K562 (cell line): Measurements from ENCODE around the gene SCLT1. TPM values are rescaled to one million over a fixed set of nuclear protein-coding genes. Genes with fewer than 3 reads are reported as not detected.
A peak's percentile ranks its signal among the peaks of the same experiment; 100 is the strongest.

Source experiments
- ATAC-seq: fragments of 200-7000 bp; cut with Tn5 transposase; 3 replicates; pipeline ENCODE4 v1.9.1; 2020; ENCODE audit warnings: moderate library complexity
- BruUV-seq: library from RNA; stranded (reverse); fragments of 400-500 nt; replicated peaks from 2 replicates; lab custom pipeline; 2021; lab: Mats Ljungman, UMichigan
- CTCF ChIA-PET: fragments of 300-600 bp; formaldehyde crosslinking; extraction: SDS; loops from one replicate; lab custom pipeline; 2021; ENCODE audit warnings: low intra/inter-chr PET ratio; lab: Yijun Ruan, JAX
- POLR2A ChIA-PET: fragments of 300-600, 350-650 bp; sonication (Branson Sonifier 250); formaldehyde crosslinking; extraction: SDS; loops from one replicate; lab custom pipeline; 2021; ENCODE audit warnings: antibody characterized with exemption, inconsistent platforms; lab: Yijun Ruan, JAX
- DNase-seq, 4 experiments: peaks; one replicate each; pipeline versions ENCODE4 v3.0.0 to v3.0.0-alpha.2; 2011 to 2018; ENCODE audit warnings: low spot score in 3 of 4, mixed read lengths in 3 of 4; ENCODE audit errors: extremely low read depth in 1 of 4
- FAIRE-seq: peaks from 2 replicates; lab custom pipeline; 2011; peaks lifted over from hg19 to GRCh38; lab: Jason Lieb, UNC
- H2AFZ ChIP-seq: 2 replicates; pipeline ENCODE4 v1.6.0; 2011; ENCODE audit warnings: low read depth, low read length, control low read depth, inconsistent platforms
- H3K27ac ChIP-seq: fragments of 200-600 bp; 3 replicates; pipeline ENCODE4 v1.8.0; 2011; ENCODE audit warnings: low read depth, mild to moderate bottlenecking, control low read depth, inconsistent platforms, low read length, moderate library complexity, mixed read lengths; ENCODE audit errors: extremely low read depth
- H3K27me3 ChIP-seq, 2 experiments: fragments of 300-600 bp in 1 of 2; 2 replicates in 1 of 2; 3 replicates in 1 of 2; pipeline versions ENCODE4 v1.6.0 to v1.8.0; 2011; ENCODE audit warnings: inconsistent platforms in 2 of 2, low read length in 2 of 2, mild to moderate bottlenecking in 1 of 2, mixed read lengths in 1 of 2, moderate library complexity in 1 of 2; ENCODE audit not compliant: control insufficient read depth in 2 of 2, insufficient read depth in 2 of 2
- H3K36me3 ChIP-seq: fragments of 300-600 bp; 3 replicates; pipeline ENCODE4 v1.8.0; 2011; ENCODE audit warnings: mild to moderate bottlenecking, low read length, inconsistent platforms; ENCODE audit not compliant: control insufficient read depth, insufficient read depth
- H3K4me1 ChIP-seq, 2 experiments: fragments of 200-600 bp in 1 of 2; replicated peaks in 1 of 2; 2 replicates in 1 of 2; 3 replicates in 1 of 2; pipeline versions ENCODE4 v1.5.1 to v1.8.0; 2011; ENCODE audit warnings: inconsistent platforms in 2 of 2, low read length in 2 of 2, mild to moderate bottlenecking in 1 of 2, mixed read lengths in 1 of 2, moderate library complexity in 1 of 2; ENCODE audit not compliant: control insufficient read depth in 2 of 2, insufficient read depth in 2 of 2
- H3K4me2 ChIP-seq: 2 replicates; pipeline ENCODE4 v1.6.1; 2011; ENCODE audit warnings: low read length, control low read depth, inconsistent platforms, mixed read lengths; ENCODE audit not compliant: insufficient read depth
- H3K4me3 ChIP-seq: fragments of 200-600 bp; sonication (generic), shearing (Covaris generic); 2 replicates; pipeline ENCODE4 v1.5.1; 2016; ENCODE audit warnings: control low read depth, inconsistent platforms
- H3K79me2 ChIP-seq: fragments of 200-600 bp; 3 replicates; pipeline ENCODE4 v1.8.0; 2011; ENCODE audit warnings: low read length, inconsistent platforms; ENCODE audit not compliant: control insufficient read depth, insufficient read depth
- H3K9ac ChIP-seq, 2 experiments: 2 replicates each; pipeline versions ENCODE4 v1.6.0 to v1.6.1; 2011; ENCODE audit warnings: low read depth in 2 of 2, low read length in 2 of 2, control low read depth in 1 of 2, inconsistent platforms in 1 of 2, mild to moderate bottlenecking in 1 of 2, mixed read lengths in 1 of 2; ENCODE audit not compliant: insufficient read depth in 1 of 2
- H3K9me1 ChIP-seq: one replicate; pipeline ENCODE4 v1.6.0; 2011; ENCODE audit warnings: inconsistent platforms, mild to moderate bottlenecking, low read length, moderate library complexity; ENCODE audit not compliant: control insufficient read depth, insufficient read depth
- H3K9me3 ChIP-seq: replicated peaks from 2 replicates; pipeline ENCODE4 v1.5.1; 2011; ENCODE audit warnings: low read depth, low read length, inconsistent platforms; ENCODE audit not compliant: control insufficient read depth, insufficient read depth
- H4K20me1 ChIP-seq: replicated peaks from 2 replicates; pipeline ENCODE4 v1.6.1; 2011; ENCODE audit warnings: low read length, inconsistent platforms, mixed read lengths; ENCODE audit not compliant: control insufficient read depth, insufficient read depth
- EP300 ChIP-seq: IDR thresholded peaks from 2 replicates; pipeline ENCODE4 v1.6.1; 2012; ENCODE audit warnings: low read length, improper control_type of control experiment
- GABPA ChIP-seq: fragments of 200-800 bp; sonication (Bioruptor generic); conservative IDR thresholded peaks from 2 replicates; pipeline ENCODE4 v1.6.1; 2016; ENCODE audit warnings: low read depth, missing genetic modification characterization, missing compliant biosample characterization
- MXI1 ChIP-seq: IDR thresholded peaks from 2 replicates; pipeline ENCODE4 v1.6.1; 2011; ENCODE audit warnings: low read depth, mild to moderate bottlenecking, improper control_type of control experiment, low read length
- NCOA4 ChIP-seq: fragments of 450-650 bp; IDR thresholded peaks from 2 replicates; pipeline ENCODE4 v1.6.1; 2018; ENCODE audit warnings: mild to moderate bottlenecking; ENCODE audit not compliant: partially characterized antibody
- NR2C1 ChIP-seq, 2 experiments: fragments of 450-650 bp; IDR thresholded peaks; 2 replicates each; pipeline ENCODE4 v1.6.1; 2017; ENCODE audit warnings: mild to moderate bottlenecking in 2 of 2, antibody characterized with exemption in 1 of 2, inconsistent platforms in 1 of 2, missing compliant biosample characterization in 1 of 2, missing genetic modification characterization in 1 of 2
- POU5F1 ChIP-seq: fragments of 150-350 bp; IDR thresholded peaks from 2 replicates; pipeline ENCODE4 v1.6.1; 2014; ENCODE audit warnings: borderline replicate concordance, low read length, low read depth, mild to moderate bottlenecking; ENCODE audit not compliant: partially characterized antibody
- RFX5 ChIP-seq: IDR thresholded peaks from 2 replicates; pipeline ENCODE4 v1.6.1; 2011; ENCODE audit warnings: low read depth, mild to moderate bottlenecking, improper control_type of control experiment, low read length
- SRF ChIP-seq, 2 experiments: fragments of 250-450, 450-650 bp in 1 of 2; sonication (Bioruptor Pico) in 1 of 2; sonication (generic) in 1 of 2; formaldehyde crosslinking; IDR thresholded peaks; 2 replicates each; pipeline versions ENCODE4 v1.5.0 to v1.5.1; 2020 to 2022; ENCODE audit warnings: mild to moderate bottlenecking in 1 of 2, missing genetic modification reagents in 1 of 2
- ZNF384 ChIP-seq: IDR thresholded peaks from 2 replicates; pipeline ENCODE4 v1.6.1; 2012; ENCODE audit warnings: low read depth, low read length, improper control_type of control experiment
- ZNF766 ChIP-seq: fragments of 200-800 bp; sonication (Bioruptor generic); conservative IDR thresholded peaks from 2 replicates; pipeline ENCODE4 v1.6.1; 2016; ENCODE audit warnings: missing genetic modification characterization, missing compliant biosample characterization
- in situ Hi-C: fragments of 300-500 bp; cut with MboI; formaldehyde crosslinking; loops from 4 replicates; pipeline ENCODE4 v1.15.0; 2018; ENCODE audit warnings: inconsistent platforms, mixed read lengths
- intact Hi-C: fragments of 100-400 bp; cut with micrococcal nuclease; formaldehyde crosslinking; loops from 2 replicates; pipeline ENCODE4 v1.14.2; 2022
- polyA plus RNA-seq, 8 experiments: library from polyadenylated mRNA; depleted of rRNA in 4 of 8; stranded (reverse) in 5 of 8; unstranded in 3 of 8; fragments of >200 nt; fragmentation: Nextera tagmentation in 2 of 8; fragmentation: Illumina TruSeq in 1 of 8; extraction: Ambion mirVana in 2 of 8; extraction: Trizol in 1 of 8; gene quantifications; 2 replicates each; pipeline versions ENCODE4 v1.2.1 to v1.2.3, GENCODE V29; 2011 to 2014; ENCODE audit warnings: inconsistent platforms in 1 of 8, missing spikeins in 1 of 8
- total RNA-seq, 7 experiments: library from RNA; depleted of rRNA in 6 of 7; stranded (reverse); fragments of >200 nt in 6 of 7; fragmentation: Illumina TruSeq in 2 of 7; extraction: Trizol in 2 of 7; gene quantifications; 2 replicates each; pipeline versions ENCODE4 v1.2.1 to v1.2.3, GENCODE V29; 2011 to 2021; ENCODE audit warnings: low replicate concordance in 1 of 7
- TF ChIP-seq, protein P1 (sequence below): fragments of 450-650 bp; conservative IDR thresholded peaks from 2 replicates; pipeline ENCODE4 v1.6.1; 2016; ENCODE audit warnings: missing genetic modification characterization, low read depth, mild to moderate bottlenecking, missing compliant biosample characterization, moderate library complexity
- TF ChIP-seq, protein P2 (sequence below), 2 experiments: fragments of 450-650 bp; formaldehyde crosslinking in 1 of 2; IDR thresholded peaks; 2 replicates each; pipeline versions ENCODE4 v1.4.0 to v1.6.1; 2014 to 2020; ENCODE audit warnings: mild to moderate bottlenecking in 2 of 2, borderline replicate concordance in 1 of 2, low read depth in 1 of 2

Gene SCLT1
- total and polyA plus RNA-seq, 9 of the 15 experiments (the other 6 are each of a cell fraction or from before 2014, with no cell fraction given): 8.0 to 31.9 (median 24.2) TPM

DNA sequence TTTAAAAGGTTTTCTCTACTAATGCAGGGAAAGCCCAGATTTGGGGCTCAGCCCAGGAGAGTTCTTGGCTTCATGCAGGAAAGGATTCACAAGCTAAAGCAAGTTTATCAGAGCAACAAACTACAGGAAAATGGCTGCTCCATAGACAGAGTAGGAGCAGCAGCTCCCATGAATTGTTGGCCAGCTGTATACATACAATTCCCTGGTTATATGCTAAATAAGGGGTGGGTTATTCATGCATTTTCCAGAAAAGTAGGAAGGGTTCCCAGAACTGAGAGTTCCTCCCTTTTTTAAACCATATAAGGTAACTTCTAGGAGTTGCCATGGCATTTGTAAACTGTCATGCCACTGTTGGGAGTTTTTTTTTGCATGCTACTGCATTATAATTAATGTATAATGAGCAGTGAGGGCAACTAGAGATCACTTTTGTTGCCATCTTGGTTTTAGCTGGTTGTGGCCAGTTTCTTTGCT lies 5.2 kb upstream of the SCLT1 start:
- Histone ChIP-seq H3K27me3 (no peaks in the 10 kb centered on the region), H3K79me2 (peaks cover 63% of the 10 kb centered on the region), H3K9ac (no peak overlapping the region), H3K4me2 (no peak overlapping the region), H3K9me1 (no peaks in the 10 kb centered on the region), H3K4me3 (no peak overlapping the region), H2AFZ (peak overlapping the region; percentile 2; the same call in 1 of the 2 replicates), H4K20me1 (no peaks in the 10 kb centered on the region), H3K36me3 (peaks cover 8% of the 10 kb centered on the region; the same call in 1 of the 3 replicates), H3K4me1 (peaks cover 0 to 7% of the 10 kb centered on the region in 2 experiments; a peak in 2 of 5 replicates), H3K27ac (peak overlapping the region; percentile 38; the same call in 2 of the 3 replicates), H3K9me3 (no peaks in the 10 kb centered on the region)
- intact Hi-C loops (loop anchor here (5.0 to 10.0 kb wide), 4 partner anchors 224 to 811 kb away; partner anchors contain the start of gene PGRMC2), in situ Hi-C loops (no loop called here)
- peak; percentile 2; the same call in 1 of the 3 replicates for ATAC-seq
- ChIA-PET CTCF (no interaction called here), POLR2A (interaction anchor here (0.5 to 0.8 kb wide), 2 partner anchors 286 to 800 kb away, joined by 3 to 4 read pairs; no protein-coding TSS in a partner anchor)
- peak in 2 of 4 experiments; percentile 25 to 53 for DNase-seq
- no TSS peak for BruUV-seq
- FAIRE-seq: peak; percentile 68
- no peak for TF ChIP-seq NR2C1 (IDR thresholded peaks at IDR 0.05)
- no peak for TF ChIP-seq NR2C1 (tag; IDR thresholded peaks at IDR 0.05)
- TF ChIP-seq ZNF384: peak; percentile 68
- no peak for TF ChIP-seq RFX5
- TF ChIP-seq MXI1: 0 out of 2 replicates have a peak, but pooled peaks have one; percentile 32
- TF ChIP-seq, protein P1, sequence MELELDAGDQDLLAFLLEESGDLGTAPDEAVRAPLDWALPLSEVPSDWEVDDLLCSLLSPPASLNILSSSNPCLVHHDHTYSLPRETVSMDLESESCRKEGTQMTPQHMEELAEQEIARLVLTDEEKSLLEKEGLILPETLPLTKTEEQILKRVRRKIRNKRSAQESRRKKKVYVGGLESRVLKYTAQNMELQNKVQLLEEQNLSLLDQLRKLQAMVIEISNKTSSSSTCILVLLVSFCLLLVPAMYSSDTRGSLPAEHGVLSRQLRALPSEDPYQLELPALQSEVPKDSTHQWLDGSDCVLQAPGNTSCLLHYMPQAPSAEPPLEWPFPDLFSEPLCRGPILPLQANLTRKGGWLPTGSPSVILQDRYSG: 0 out of 2 replicates have a peak, but pooled peaks have one; percentile 31
- TF ChIP-seq, protein P2, sequence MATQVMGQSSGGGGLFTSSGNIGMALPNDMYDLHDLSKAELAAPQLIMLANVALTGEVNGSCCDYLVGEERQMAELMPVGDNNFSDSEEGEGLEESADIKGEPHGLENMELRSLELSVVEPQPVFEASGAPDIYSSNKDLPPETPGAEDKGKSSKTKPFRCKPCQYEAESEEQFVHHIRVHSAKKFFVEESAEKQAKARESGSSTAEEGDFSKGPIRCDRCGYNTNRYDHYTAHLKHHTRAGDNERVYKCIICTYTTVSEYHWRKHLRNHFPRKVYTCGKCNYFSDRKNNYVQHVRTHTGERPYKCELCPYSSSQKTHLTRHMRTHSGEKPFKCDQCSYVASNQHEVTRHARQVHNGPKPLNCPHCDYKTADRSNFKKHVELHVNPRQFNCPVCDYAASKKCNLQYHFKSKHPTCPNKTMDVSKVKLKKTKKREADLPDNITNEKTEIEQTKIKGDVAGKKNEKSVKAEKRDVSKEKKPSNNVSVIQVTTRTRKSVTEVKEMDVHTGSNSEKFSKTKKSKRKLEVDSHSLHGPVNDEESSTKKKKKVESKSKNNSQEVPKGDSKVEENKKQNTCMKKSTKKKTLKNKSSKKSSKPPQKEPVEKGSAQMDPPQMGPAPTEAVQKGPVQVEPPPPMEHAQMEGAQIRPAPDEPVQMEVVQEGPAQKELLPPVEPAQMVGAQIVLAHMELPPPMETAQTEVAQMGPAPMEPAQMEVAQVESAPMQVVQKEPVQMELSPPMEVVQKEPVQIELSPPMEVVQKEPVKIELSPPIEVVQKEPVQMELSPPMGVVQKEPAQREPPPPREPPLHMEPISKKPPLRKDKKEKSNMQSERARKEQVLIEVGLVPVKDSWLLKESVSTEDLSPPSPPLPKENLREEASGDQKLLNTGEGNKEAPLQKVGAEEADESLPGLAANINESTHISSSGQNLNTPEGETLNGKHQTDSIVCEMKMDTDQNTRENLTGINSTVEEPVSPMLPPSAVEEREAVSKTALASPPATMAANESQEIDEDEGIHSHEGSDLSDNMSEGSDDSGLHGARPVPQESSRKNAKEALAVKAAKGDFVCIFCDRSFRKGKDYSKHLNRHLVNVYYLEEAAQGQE (IDR thresholded peaks at IDR 0.05; ENCODE audit: borderline replicate concordance): peak; percentile 80
- TF ChIP-seq, protein P2 (CRISPR knock-in tag; IDR thresholded peaks at IDR 0.05; ENCODE audit: low read depth): no peak
- TF ChIP-seq GABPA (tag): 0 out of 2 replicates have a peak, but pooled peaks have one; percentile 16
- peak; percentile 29; the same call in 1 of the 2 replicates for TF ChIP-seq ZNF766 (CRISPR knock-in tag)
- TF ChIP-seq EP300: 0 out of 2 replicates have a peak, but pooled peaks have one; percentile 44
- no peak for TF ChIP-seq NCOA4
- no peak for TF ChIP-seq POU5F1
- TF ChIP-seq SRF (CRISPR knock-in tag; IDR thresholded peaks at IDR 0.05): peak; percentile 55 to 97; a peak in 3 of 4 replicates
